Measurements from ENCODE around the gene HAS3.
"Not testable (repeated sequence)": the region's sequence is repeated elsewhere in the genome, so short reads cannot be mapped to it uniquely, and the experiment has no call there.

HAS3 gene

DNA sequence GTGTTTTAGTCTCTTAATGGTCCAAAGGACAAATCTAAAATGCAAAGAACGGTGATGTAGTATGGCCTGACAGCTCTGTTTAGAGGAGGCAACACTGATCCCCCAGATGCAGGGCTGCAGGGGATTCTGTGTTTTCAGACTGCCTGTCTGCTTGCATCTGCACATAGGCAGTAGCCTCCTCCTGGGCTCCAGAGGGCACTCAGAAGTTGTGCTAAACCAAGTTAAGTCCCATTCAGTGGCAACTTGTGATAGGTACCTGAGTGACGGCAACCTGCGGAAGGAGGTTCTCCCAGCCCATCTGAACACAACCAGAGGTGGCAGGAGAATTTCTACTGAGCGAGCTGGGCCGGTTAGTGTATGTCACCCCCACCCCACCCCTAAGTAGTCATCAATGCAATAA lies 9.9 kb downstream of the HAS3 start:
- in situ Hi-C loops (cut with MboI; ENCODE audit: low sequenced_read_pairs): loop anchor here (10.0 to 25.0 kb wide), 2 partner anchors 211 to 578 kb away; partner anchors contain the start of gene ZFP90

DNA sequence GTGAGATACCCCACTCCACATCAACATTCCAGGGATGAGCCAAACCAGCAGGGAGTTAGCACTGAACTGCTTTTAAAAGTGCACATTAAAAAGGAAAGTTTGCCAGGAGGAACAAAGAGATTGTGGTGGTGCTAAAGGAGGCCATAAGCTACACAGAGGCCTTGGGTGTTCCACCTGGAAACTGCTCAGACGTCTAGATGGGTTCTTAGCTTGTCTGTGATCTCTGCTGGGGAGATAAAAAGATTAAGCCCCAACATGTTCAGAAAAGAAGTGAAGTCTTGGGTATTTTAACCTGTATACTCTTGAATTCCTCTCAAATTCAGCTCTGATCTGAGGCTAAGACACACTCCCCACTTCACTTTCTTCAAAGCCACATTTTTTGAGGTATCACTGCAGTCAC lies 10.4 kb downstream of the HAS3 start:
- in situ Hi-C loops (cut with MboI; ENCODE audit: low sequenced_read_pairs): loop anchor here (10.0 to 25.0 kb wide), 2 partner anchors 211 to 579 kb away; partner anchors contain the start of gene ZFP90

DNA sequence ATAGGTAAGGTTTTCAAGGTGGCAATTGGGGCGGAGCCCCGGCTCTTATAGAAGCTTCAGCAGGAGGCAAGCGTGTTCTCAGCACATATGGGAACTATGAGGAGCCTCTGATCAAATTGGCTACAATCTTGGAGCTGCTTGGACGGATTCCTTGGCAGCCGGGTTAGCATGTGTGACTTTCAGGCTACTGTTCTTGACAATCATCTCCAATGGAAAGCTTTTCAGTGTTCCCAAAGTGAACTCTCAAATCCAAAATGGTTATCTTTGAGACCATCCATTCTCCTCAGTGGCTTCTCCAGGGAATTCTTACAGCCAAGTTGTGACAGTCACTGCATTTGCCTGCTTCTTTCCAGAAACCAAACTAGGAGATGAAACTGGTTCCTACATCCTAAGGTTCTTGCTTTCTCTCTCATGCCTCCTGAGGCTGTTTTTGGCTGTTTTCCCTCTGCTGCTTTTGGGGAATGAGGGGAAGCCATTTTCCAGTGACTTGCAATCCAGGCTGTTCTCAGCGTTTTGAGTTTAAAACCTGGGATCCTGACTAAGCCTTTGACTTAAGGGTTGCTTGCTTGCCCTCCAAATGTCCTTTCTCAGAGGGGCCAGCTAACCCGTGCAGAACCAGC lies 10.9 kb downstream of the HAS3 start:
- in situ Hi-C loops (cut with MboI; ENCODE audit: low sequenced_read_pairs): loop anchor here (10.0 to 25.0 kb wide), 2 partner anchors 212 to 579 kb away; partner anchors contain the start of gene ZFP90

DNA sequence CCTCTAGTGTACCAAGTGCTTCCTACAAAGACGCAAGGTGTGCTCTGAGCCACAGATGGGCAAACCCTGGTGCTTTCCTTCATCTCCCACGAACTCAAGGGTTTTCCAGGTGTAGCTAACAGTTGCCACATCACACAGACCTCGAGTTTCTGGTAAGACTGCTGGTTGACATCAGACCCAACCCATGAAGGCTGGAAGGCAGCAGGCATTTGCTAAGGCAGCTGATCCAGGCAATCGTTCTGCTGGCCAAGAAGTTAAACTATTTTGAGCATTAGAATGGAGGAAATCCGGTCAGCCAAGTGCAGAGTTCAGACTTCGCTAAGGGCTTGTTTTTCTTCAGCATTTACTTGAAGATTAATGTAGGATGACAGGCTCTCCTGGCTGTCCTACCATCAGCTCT lies 11.5 kb downstream of the HAS3 start:
- in situ Hi-C loops (cut with MboI; ENCODE audit: low sequenced_read_pairs): loop anchor here (10.0 to 25.0 kb wide), 2 partner anchors 212 to 580 kb away; partner anchors contain the start of gene ZFP90

DNA sequence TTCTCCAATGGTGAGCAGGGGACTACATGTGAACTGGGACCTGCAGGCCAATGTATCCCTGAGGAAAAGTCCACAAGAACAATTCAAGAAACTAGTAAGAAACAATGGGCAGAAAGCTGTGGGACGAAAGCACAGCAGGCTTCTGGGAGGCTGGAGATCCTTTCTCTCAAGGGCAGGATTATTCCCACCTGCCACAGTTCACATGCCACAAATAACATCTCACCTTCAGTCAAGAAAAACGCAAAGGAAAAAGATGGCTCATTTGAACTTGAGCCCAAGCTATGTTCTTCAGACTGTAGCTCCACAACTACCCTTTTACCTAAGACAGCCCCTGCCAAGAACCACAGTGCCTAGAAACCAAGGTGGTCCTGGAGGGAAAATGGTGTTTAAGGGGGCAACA lies 13.0 kb downstream of the HAS3 start:
- in situ Hi-C loops (cut with MboI; ENCODE audit: low sequenced_read_pairs): loop anchor here (10.0 to 25.0 kb wide), 2 partner anchors 214 to 581 kb away; partner anchors contain the start of gene ZFP90

DNA sequence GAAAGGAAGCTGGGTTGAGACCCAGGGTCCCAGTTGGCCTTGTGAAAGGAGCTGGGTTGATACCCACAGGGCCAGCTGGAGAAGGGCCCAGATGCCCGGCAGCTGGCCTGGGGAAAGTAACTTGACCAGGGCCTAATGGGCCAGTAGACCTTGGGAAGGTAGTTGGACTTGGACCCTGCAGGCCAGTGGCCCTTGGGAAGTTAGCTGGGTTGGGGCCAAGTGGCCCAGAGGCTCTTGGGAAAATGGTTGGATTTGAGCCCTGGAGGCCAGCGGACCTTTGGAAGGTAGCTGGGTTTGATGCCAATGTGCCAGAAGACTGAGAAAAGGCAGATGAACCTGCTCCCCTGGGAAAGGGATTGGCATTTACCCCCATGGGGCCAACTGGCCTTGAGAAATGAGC lies 13.5 kb downstream of the HAS3 start:
- in situ Hi-C loops (cut with MboI; ENCODE audit: low sequenced_read_pairs): loop anchor here (10.0 to 25.0 kb wide), 2 partner anchors 214 to 582 kb away; partner anchors contain the start of gene ZFP90

DNA sequence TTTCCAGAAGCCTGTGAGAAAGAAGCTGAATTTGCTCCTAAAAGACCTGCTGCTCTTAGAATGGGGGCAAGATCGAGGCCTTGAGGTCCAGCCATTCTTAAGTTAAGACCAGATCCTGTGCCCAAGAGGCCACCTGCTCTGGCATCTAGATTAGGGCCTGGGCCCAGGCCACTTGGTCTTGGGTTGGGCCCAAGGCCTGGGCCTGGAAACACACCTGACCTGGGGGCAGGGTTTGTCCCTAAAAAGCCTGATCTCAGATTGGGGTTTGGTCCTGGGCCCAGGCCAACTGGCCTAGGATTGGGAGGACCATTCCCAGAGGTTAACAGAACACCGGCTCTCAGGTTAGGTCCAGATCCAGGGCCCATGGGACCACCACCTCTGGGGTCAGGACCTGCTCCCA lies 14.1 kb downstream of the HAS3 start:
- in situ Hi-C loops (cut with MboI; ENCODE audit: low sequenced_read_pairs): loop anchor here (10.0 to 25.0 kb wide), 2 partner anchors 215 to 582 kb away; partner anchors contain the start of gene ZFP90

DNA sequence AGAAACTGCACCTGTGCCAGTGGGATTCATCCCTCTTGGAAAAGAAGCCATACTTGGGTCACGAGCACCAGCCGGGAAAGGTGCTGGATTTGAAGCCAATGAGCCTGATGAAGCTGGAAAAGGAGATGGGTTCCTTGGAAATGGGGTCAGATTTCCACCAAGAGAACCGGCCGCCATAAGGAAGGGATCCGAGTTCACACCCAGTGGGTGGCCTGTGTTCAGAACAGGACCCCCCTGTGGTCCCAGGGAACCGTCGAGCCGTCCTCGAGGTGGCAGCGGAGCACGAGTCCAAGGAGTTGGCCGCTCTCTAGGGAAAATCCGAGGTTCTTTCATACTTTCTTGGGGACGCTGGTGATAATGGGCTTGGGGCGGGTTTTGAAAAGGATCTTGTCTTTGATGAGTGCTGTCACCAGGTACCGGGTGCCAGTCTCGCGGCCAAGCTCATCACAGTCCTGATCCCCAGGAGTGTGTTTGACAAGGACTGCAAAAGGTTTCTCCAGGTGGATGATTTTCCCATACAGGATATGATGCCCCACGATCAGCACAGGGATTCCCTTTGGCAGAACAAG lies 14.7 kb downstream of the HAS3 start:
- in situ Hi-C loops (cut with MboI; ENCODE audit: low sequenced_read_pairs): loop anchor here (25.0 kb wide), 1 partner anchor 583 kb away; the partner anchor contains the start of gene ZFP90

DNA sequence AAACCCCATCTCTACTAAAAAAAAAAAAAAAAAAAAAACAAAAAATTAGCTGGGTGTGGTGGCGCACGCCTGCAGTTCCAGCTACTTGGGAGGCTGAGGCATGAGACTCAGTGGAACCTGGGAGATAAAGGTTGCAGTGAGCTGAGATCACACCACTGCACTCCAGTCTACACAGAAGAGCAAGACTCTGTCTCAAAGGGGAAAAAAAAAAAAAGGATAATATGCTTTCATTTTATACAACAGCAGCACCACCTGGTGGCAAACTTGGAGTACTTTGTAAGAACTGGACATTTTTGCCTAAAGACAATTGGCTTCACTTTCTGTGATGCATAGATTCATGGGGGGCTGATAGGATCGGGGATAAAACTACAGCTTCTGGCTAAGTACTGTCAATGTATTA lies 18.5 kb downstream of the HAS3 start:
- in situ Hi-C loops (cut with MboI; ENCODE audit: low sequenced_read_pairs): loop anchor here (25.0 kb wide), 1 partner anchor 587 kb away; the partner anchor contains the start of gene ZFP90

DNA sequence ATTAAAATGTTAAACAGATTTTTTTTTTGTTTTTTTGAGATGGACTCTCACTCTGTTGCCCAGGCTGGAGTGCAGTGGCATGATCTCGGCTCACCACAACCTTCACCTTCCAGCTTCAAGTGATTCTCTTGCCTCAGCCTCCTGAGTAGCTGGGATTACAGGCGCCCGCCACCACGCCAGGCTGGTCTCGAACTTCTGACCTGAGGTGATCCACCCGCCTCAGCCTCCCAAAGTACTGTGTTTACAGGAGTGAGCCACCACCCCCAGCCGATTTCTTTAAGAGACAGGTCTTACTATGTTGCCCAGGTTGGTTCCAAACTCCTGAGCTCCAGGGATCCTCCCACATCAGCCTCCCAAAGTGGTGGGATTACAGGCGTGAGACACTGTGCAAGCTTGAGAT lies 19.0 kb downstream of the HAS3 start:
- in situ Hi-C loops (cut with MboI; ENCODE audit: low sequenced_read_pairs): loop anchor here (25.0 kb wide), 1 partner anchor 587 kb away; the partner anchor contains the start of gene ZFP90

DNA sequence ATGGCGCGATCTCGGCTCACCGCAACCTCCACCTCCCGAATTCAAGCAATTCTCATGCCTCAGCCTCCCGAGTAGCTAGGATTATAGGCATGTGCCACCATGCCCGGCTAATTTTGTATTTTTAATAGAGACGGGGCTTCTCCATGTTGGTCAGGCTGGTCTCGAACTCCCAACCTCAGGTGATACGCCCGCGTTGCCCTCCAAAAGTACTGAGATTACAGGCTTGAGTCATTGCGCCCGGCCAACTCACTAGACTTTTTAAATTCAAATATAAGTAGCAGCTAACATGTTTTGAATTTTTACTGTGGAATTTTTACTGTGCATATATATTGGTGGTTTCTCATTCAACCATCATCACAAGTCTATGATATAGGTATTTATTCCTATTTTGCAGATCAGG lies 19.5 kb downstream of the HAS3 start:
- in situ Hi-C loops (cut with MboI; ENCODE audit: low sequenced_read_pairs): loop anchor here (25.0 kb wide), 1 partner anchor 588 kb away; the partner anchor contains the start of gene ZFP90

DNA sequence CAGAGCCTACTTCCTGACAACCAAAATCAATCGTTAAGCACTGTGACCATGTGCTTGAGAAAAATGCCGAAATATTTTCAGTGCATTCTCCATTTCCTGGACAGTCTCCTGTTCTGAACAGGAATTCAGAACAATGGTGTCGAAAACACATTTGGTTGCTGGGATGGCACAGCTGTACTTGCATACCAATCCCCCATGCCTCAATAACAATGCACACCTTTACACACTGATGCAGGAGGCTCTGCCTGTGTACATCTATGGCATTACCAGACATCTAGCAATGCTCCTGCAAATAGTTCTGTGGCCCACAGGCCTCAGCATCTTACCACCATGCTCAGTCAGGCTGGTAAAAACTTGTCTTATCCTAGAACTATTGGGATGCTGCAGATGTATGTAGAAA lies 20.8 kb downstream of the HAS3 start:
- in situ Hi-C loops (cut with MboI; ENCODE audit: low sequenced_read_pairs): no loop called here

DNA sequence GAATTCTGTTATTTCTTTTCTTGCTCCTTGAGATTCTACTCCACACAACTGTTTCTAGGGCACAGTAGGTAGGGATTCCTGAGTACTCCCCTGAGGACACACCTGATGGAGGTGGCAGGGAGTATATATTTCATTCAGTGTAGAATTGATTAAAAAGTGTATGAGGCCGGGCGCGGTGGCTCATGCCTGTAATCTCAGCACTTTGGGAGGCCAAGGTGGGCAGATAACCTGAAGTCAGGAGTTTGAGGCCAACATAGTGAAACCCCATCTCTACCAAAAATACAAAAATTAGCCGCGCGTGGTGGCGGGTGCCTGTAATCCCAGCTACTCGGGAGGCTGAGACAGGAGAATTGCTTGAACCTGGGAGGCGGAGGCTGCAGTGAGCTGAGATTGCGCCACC lies 21.3 kb downstream of the HAS3 start:
- in situ Hi-C loops (cut with MboI; ENCODE audit: low sequenced_read_pairs): not testable (repeated sequence)

DNA sequence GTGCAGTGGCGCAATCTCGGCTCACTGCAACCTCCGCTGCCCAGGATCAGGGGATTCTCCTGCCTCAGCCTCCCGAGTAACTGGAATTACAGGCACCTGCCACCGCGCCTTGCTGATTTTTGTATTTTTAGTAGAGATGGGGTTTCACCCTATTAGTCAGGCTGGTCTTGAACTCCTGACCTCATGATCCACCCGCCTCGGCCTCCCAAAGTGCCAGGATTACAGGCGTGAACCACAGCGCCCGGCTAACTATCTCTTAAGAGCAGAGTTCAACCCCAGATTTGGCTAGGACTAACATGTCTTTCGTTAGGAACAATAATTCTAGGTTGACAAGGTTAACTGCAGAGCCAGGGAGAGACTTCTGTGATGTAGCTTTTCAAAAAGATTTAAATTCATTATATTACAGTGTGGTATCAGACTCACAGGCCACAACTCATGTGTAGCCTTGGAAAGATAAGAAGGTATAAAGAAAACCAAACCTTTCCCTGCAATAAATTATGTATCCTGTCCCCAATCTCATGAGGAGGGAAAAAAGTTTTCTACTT lies 22.6 kb downstream of the HAS3 start:
- in situ Hi-C loops (cut with MboI; ENCODE audit: low sequenced_read_pairs): no loop called here

DNA sequence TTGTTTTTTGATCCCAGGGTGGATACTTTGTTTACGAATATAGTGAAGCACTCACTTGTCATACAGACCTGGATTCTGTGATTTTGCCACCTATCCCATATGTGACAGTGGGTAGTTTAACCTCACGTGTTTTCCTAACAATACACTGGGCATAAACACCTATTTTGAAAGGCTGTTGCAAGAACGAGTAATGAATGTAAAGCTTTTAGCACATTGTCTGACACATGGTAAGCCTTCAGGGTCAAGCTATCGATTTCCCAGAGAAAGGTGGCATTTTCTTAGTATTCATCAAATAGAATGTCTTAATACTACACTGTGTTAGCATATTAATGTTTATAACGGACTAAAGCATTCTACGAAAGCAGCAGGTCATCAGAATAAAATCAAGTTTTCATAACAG lies 25.0 kb downstream of the HAS3 start:
- in situ Hi-C loops (cut with MboI; ENCODE audit: low sequenced_read_pairs): no loop called here

DNA sequence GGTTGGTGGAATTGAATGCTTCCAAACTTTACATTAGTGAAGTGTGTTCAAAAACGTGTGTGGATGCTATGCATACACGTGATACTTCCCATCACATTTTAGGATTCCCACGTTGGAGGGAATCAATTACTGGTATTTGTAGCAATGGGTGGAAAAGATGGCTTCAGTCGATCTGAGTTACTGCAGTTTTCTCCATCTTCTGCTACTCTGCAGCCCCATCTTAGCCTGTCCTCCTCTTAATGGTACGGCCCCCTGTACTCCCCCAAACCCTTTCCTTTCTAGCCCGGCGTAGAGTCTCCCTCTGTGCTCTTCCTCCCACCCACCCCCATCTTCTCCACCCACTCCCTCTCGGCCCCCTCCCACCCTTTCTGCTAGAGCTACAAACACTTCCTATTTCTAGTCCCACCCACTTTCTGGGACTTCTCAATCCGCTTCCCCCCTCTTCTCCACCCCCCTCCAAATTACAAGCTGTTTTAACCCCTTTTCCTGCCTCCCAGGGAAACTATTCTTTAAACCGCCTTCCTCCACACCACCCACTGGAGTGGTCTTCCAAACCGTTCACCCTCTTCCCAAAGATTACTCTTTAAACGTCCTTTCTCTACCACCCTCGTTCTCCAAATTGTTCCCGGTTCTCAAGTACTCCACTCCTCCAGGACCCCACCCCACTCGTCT lies 25.9 kb downstream of the HAS3 start:
- in situ Hi-C loops (cut with MboI; ENCODE audit: low sequenced_read_pairs): no loop called here

DNA sequence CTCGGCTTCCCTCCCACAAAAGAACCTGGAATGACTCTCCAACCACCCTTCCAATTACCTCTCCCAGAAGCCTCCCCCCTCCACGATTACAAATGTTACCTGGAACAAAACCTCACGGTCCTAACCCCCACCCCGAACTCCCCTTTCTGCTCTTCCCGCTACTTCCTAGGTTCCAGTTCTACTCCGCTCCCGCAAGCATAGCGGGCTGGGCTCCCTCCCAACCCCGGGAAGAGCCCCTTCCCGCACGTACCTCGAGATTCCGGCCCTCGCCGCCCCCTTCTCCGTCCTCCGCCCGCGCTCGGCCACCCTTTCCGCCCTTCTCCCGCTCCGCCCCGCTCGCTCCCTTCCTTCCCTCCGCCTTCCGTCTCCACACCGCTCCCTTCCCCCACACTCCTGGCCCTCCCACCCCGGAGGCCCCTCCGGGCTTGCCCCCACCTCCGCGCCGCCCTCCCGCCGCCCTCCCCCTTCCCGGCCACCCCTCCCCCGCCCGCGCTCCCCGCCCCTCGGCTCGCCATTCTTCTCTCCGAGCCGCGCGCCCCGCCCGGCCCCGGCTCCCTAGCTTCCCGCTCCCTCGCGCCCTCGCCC lies 26.5 kb downstream of the HAS3 start:
- in situ Hi-C loops (cut with MboI; ENCODE audit: low sequenced_read_pairs): no loop called here

DNA sequence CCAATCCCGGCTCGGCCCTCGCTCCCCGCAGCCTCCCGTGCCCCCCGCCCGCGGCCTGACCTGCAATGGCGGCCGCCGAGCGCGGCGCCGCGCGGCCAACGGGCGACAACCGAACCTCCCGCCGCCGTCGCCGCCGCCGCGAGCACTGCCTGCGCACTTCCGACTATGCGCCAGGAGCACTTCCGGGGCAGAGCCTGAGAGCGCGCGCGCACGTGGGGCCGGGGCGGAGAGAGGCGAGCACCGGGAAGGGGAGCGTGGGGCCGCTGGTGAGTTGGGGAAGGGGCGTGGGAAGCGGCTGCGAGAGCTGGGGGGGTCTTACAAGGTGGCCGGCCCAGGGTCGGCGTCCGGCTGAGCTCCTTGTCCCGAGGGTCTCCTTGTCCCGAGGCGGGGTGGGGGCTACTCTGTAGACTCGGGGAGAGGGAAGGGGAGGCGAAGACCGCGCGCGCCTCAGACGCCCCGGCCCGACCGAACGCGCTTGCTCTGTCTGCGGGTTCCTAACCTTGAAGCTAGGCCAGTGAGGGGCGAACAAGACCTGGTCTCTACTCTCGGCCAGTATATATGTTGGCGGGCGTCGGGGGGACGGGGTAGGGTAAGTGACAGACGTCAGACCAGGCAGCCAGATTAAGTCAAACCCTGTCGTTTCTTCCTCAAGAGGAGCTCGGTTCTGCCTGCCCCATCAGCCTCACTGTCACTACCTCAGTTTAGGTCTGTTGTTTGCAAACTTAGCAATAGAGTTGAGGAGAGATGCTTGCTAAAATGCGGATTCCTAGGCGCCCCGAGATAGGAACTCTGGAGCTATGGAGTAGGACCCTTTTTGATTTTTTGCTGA lies 27.2 kb downstream of the HAS3 start, which contains the start of the genes CHTF8 and UTP4:
Gene CHTF8 (minus strand): TSS at position 165 of the 829 bp plus-strand sequence. CDS start 11,130 bp downstream, outside the sequence.
Gene UTP4 (plus strand): TSS at position 226 of the 829 bp plus-strand sequence. CDS start 811 bp downstream, outside the sequence.
- in situ Hi-C loops (cut with MboI; ENCODE audit: low sequenced_read_pairs): no loop called here

DNA sequence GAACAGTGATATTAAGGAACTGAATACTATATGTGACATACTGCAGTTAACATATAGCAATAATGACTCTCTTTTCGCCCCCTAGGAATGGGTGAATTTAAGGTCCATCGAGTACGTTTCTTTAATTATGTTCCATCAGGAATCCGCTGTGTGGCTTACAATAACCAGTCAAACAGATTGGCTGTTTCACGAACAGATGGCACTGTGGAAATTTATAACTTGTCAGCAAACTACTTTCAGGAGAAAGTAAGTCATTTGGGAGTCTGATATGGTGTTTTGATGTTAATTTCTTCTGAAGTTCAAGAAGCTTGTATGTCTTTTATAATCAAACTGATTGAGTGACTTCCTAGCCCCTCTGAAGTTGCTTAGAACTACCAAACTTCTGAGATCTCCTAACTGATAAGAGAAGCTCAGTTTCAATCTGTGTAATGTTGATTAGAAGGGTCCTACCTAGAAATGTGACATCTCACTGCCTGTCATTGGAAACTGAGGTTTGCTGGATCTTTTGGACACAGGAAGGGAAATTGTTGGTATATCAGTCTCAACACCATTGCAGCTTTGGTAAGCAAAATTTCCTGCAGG lies 28.0 kb downstream of the HAS3 start:
- in situ Hi-C loops (cut with MboI; ENCODE audit: low sequenced_read_pairs): no loop called here

All from HL-60/S4 treated with retinoic acid at 250 ng/mL for 4 days and 3 days (cell line).